SK-MEL-5 (cell line): ENCODE data around the gene ONECUT2. TPM values are rescaled to one million over a fixed set of nuclear protein-coding genes. Genes with fewer than 3 reads are reported as not detected.

ENCODE experiments used
- total RNA-seq: library from RNA; depleted of rRNA; stranded (reverse); fragments of >200 nt; shearing (Covaris generic); gene quantifications from 2 replicates; pipeline ENCODE4 v1.2.3, GENCODE V29; 2014; rRNA removed

Gene ONECUT2
- total RNA-seq, 1 experiment from 2014 or later: 1.8 TPM

Other genes with a start within 250 kb of the ONECUT2 start
- gene ST8SIA3, start 82.8 kb upstream of the ONECUT2 start, total RNA-seq: not detected in 2 replicates
- gene FECH, start 151.3 kb downstream of the ONECUT2 start, total RNA-seq: 38.2 and 41.7 TPM in 2 replicates
- 373 and 435 TPM in 2 replicates for gene NARS1, start 186.5 kb downstream of the ONECUT2 start, total RNA-seq